ENCODE data around the gene CCDC82. TPM values are rescaled to one million over a fixed set of nuclear protein-coding genes. Genes with fewer than 3 reads are reported as not detected.

The CCDC82 gene
- total RNA-seq, 1 experiment from 2014 or later: 19.9 TPM

- CTCF ChIA-PET: no interaction called here
- no peak overlapping the region for H3K27ac ChIP-seq
- no peak for DNase-seq
- no TSS peak for BruUV-seq (replicated peaks)
- no peaks in the 10 kb centered on the region for H3K27me3 ChIP-seq (ENCODE audit: insufficient read depth, low read depth)
- POLR2A ChIA-PET (ENCODE audit: unreplicated experiment): no interaction called here
- H3K4me2 ChIP-seq: no peak overlapping the region
- no peaks in the 10 kb centered on the region for H3K9me3 ChIP-seq (ENCODE audit: insufficient read depth, low read depth)
- peaks cover 24% of the 10 kb centered on the region for H3K79me2 ChIP-seq (ENCODE audit: low read depth)
- intact Hi-C loops (cut with micrococcal nuclease; ENCODE audit: unreplicated experiment): no loop called here
- no peaks in the 10 kb centered on the region for H3F3A ChIP-seq (ENCODE audit: insufficient read depth, low read depth)
- peaks cover 16% of the 10 kb centered on the region; the same call in 1 of the 2 replicates for H3K36me3 ChIP-seq (ENCODE audit: low read depth)
- H3K4me3 ChIP-seq: no peak overlapping the region
- no peak overlapping the region for H2AFZ ChIP-seq
- no peak for TF ChIP-seq EZH2 (IDR thresholded peaks at IDR 0.05; ENCODE audit: low read depth)
- no peaks in the 10 kb centered on the region; the same call in 1 of the 2 replicates for H4K20me1 ChIP-seq (ENCODE audit: insufficient read depth)
- 0 out of 2 replicates have a peak, but pooled peaks cover 3% of the 10 kb centered on the region for H3K9me2 ChIP-seq (ENCODE audit: insufficient read depth)
- H3K4me1 ChIP-seq (replicated peaks; ENCODE audit: insufficient read depth): peaks cover 11% of the 10 kb centered on the region
Observed at GRCh38 chr11:96384156-96384555, 5.6 kb downstream of the CCDC82 start.

DNA sequence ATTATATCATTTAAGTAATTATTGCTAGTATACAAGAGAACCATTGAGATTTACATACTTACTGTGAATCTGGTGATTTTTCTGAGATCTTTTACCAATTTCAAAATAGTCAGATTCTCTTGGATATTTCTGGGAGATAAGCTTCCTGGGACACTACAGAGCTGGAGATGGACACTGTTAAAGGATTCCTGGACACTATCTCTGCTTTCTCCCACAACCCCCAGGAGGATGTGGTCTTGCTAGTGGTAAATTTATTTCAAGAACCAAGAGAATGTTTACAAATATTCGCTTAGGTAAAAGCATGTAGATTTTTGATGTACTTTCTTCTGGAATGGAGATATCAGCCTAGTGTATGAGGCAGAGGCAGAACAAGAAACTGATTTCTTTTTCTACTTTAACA, 12.9 kb downstream of the CCDC82 start:
- no peak overlapping the region for H3K4me2 ChIP-seq
- intact Hi-C loops (cut with micrococcal nuclease; ENCODE audit: unreplicated experiment): no loop called here
- no peak for TF ChIP-seq EZH2 (IDR thresholded peaks at IDR 0.05; ENCODE audit: low read depth)
- CTCF ChIA-PET: no interaction called here
- H3K9me3 ChIP-seq (ENCODE audit: insufficient read depth, low read depth): no peaks in the 10 kb centered on the region
- H3K36me3 ChIP-seq (ENCODE audit: low read depth): peaks cover 14% of the 10 kb centered on the region; the same call in 1 of the 2 replicates
- no TSS peak for BruUV-seq (replicated peaks)
- no peaks in the 10 kb centered on the region for H3K4me1 ChIP-seq (replicated peaks; ENCODE audit: insufficient read depth)
- H3K27me3 ChIP-seq (ENCODE audit: insufficient read depth, low read depth): no peaks in the 10 kb centered on the region
- peak in 1 of 2 experiments; percentile 10 for DNase-seq
- POLR2A ChIA-PET (ENCODE audit: unreplicated experiment): no interaction called here
- no peaks in the 10 kb centered on the region for H4K20me1 ChIP-seq (ENCODE audit: insufficient read depth)
- H3K79me2 ChIP-seq (ENCODE audit: low read depth): no peaks in the 10 kb centered on the region
- H2AFZ ChIP-seq: no peak overlapping the region
- H3F3A ChIP-seq (ENCODE audit: insufficient read depth, low read depth): no peaks in the 10 kb centered on the region; the same call in 1 of the 2 replicates
- no peak overlapping the region for H3K4me3 ChIP-seq
- H3K27ac ChIP-seq: no peak overlapping the region
- no peaks in the 10 kb centered on the region for H3K9me2 ChIP-seq (ENCODE audit: insufficient read depth)

DNA sequence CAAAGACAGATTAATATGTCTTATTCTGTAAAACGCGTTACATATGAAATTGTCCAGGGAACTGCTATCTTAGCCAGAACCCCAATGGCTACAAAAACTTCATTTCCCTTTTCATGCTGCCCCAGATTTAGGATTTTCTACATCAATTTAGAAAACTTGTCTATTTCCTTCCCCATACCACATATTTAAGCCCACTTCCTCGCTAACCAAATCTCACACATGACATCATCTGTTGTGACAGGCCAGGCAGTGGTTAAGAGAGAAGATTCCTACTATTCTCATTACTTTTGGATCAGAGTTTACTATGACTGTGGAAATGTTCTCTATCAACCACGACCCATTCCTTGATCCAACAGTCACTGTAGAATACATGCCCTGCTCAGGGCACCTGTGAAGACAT, 15.9 kb downstream of the CCDC82 start:
- intact Hi-C loops (cut with micrococcal nuclease; ENCODE audit: unreplicated experiment): no loop called here
- BruUV-seq (replicated peaks): no TSS peak

DNA sequence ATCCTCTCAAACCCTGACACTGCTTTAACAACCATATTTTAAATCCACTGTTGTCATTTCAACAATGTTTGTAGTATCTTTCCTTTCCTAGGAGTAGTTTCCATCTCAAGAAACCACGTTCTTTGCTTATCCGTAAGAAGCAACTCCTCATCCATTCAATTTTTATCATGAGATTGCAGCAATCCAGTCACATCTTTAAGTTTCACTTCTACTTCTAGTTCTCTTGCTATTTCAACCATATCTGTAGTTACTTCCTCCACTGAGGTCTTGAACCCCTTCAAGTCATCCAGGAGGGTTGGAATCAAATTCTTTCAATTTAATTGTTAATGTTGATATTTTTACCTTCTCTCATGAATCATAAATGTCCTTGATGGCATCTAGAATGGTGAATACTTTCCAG, 22.4 kb downstream of the CCDC82 start:
- Histone ChIP-seq H3K4me2 (no peak overlapping the region), H2AFZ (no peak overlapping the region), H3K9me2 (ENCODE audit: insufficient read depth) (0 out of 2 replicates have a peak, but pooled peaks cover 3% of the 10 kb centered on the region), H3K4me1 (replicated peaks; ENCODE audit: insufficient read depth) (no peaks in the 10 kb centered on the region), H4K20me1 (ENCODE audit: insufficient read depth) (no peaks in the 10 kb centered on the region), H3K79me2 (ENCODE audit: low read depth) (no peaks in the 10 kb centered on the region), H3K27me3 (ENCODE audit: insufficient read depth, low read depth) (no peaks in the 10 kb centered on the region), H3K27ac (no peak overlapping the region), H3F3A (ENCODE audit: insufficient read depth, low read depth) (no peaks in the 10 kb centered on the region; the same call in 1 of the 2 replicates), H3K4me3 (no peak overlapping the region), H3K9me3 (ENCODE audit: insufficient read depth, low read depth) (peaks cover 4% of the 10 kb centered on the region), H3K36me3 (ENCODE audit: low read depth) (peaks cover 23% of the 10 kb centered on the region)
- DNase-seq: peak in 1 of 2 experiments; percentile 16
- intact Hi-C loops (cut with micrococcal nuclease; ENCODE audit: unreplicated experiment): no loop called here
- BruUV-seq (replicated peaks): no TSS peak
- ChIA-PET CTCF (no interaction called here), POLR2A (ENCODE audit: unreplicated experiment) (no interaction called here)
- TF ChIP-seq CTCF (conservative IDR thresholded peaks at IDR 0.05) (no peak), EZH2 (IDR thresholded peaks at IDR 0.05; ENCODE audit: low read depth) (no peak)

More for the DNA sequence above, 15.9 kb downstream of the CCDC82 start:
- no peaks in the 10 kb centered on the region for H3K79me2 ChIP-seq (ENCODE audit: low read depth)
- no peak overlapping the region for H2AFZ ChIP-seq
- H3K4me3 ChIP-seq: no peak overlapping the region
- no peak overlapping the region for H3K27ac ChIP-seq
- no peaks in the 10 kb centered on the region for H3K4me1 ChIP-seq (replicated peaks; ENCODE audit: insufficient read depth)
- ChIA-PET POLR2A (ENCODE audit: unreplicated experiment) (no interaction called here), CTCF (no interaction called here)
- no peaks in the 10 kb centered on the region; the same call in 1 of the 2 replicates for H3F3A ChIP-seq (ENCODE audit: insufficient read depth, low read depth)
- no peaks in the 10 kb centered on the region for H3K9me2 ChIP-seq (ENCODE audit: insufficient read depth)
- peak in 1 of 2 experiments; percentile 12 for DNase-seq
- no peaks in the 10 kb centered on the region for H3K27me3 ChIP-seq (ENCODE audit: insufficient read depth, low read depth)
- no peak for TF ChIP-seq EZH2 (IDR thresholded peaks at IDR 0.05; ENCODE audit: low read depth)
- peaks cover 7% of the 10 kb centered on the region for H3K36me3 ChIP-seq (ENCODE audit: low read depth)
- H4K20me1 ChIP-seq (ENCODE audit: insufficient read depth): no peaks in the 10 kb centered on the region
- H3K4me2 ChIP-seq: no peak overlapping the region
- H3K9me3 ChIP-seq (ENCODE audit: insufficient read depth, low read depth): peaks cover 2% of the 10 kb centered on the region; the same call in 1 of the 2 replicates
